Activated effector memory CD4-positive, alpha-beta T cell treated with Interleukin-2 at 50 U/mL for 16 hours (primary cell): ENCODE data around the gene GGCX.

Source experiments
- DNase-seq: peaks from one replicate; pipeline ENCODE4 v3.0.0-alpha.2; 2020

The GGCX gene

GRCh38 chr2:85539361-85540132 is 21.7 kb downstream of the GGCX start:
- peak; percentile 67 for DNase-seq

GRCh38 chr2:85538507-85539360 is 22.6 kb downstream of the GGCX start, which contains the start of gene MAT2A:
TSS of gene MAT2A (plus strand) at chr2:85539168. CDS start at chr2:85539288, 120 bp downstream.
- peak; percentile 85 for DNase-seq

DNA sequence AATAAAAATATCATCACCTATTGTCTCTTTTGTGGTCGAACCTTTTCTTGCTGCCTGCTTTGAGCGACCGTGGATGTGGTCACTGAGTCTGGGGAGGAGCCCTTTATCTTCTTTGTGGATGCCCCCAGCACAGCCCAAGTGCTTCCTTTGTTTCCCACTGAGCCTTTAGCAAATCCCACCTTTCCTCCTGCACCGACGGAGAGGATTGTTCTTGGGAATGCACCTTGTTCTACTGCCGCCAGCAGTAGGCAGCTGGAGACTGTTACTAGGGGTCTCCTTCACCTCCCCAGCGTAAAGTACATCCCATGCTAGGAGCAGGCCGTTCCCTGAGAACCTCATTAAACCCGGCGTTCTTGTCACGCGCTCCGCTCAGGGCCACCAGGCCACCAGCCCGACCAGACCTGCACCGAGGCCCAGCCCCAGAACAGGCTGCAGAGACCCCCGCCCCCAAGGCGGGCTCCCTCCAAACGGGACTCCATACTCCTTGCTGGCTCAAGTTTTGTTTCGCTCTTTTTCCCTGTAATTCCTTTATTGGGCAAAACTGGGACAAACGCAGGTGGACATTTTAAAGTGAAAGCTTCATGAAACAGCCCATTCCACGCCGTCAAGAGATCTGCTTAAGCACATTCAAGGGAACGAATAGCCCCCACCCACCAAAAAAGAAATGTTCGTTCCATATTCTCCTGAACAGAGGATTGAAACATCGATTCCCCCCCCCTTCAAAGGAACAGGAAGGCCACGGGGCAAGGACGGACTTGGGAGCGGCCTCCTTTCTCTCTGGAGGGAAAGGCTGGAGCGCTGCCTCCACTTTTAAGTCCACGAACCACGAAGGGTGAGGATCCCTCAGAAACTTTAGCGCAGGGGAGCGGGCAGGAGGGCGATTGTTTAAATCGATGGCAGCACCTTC is 23.4 kb downstream of the GGCX start:
- DNase-seq = peak; percentile 25

DNA sequence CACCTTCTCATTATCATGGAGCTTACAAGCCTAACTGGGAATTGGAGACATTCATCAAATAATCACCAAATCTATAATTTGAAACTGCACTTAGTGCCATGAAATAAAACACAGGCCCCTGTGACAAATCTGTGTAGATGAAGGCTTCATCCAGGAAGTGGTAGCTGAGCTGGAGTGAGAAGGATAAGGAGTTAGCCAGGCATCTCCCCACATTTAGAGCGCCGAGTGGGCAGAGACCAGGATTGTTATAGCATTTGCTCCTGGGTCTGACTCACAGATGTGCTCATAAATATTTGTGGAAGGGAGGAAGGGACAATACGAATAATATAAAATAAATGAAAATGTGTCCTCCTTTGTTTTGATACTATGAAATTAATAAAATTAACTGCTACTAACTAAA is 24.8 kb downstream of the GGCX start:
- DNase-seq = no peak

DNA sequence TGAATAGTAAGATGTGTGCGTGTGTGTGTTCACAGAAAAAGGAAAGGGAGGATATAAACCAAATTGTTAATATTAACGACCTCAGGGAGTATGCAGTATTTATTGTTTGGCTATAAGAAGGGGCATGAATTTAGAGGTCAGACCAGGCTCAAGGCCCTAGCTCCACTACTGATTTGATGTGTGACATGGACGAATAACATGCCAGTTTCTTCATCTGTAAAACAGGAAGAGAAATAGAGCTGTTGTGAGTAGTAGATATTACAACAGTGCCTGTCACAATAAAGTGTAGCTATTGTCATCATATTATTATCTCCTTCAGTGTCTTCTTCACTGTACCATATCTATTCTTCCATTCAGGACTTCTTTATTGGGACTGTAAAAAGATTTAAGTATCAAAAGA is 26.4 kb downstream of the GGCX start:
- DNase-seq = no peak

DNA sequence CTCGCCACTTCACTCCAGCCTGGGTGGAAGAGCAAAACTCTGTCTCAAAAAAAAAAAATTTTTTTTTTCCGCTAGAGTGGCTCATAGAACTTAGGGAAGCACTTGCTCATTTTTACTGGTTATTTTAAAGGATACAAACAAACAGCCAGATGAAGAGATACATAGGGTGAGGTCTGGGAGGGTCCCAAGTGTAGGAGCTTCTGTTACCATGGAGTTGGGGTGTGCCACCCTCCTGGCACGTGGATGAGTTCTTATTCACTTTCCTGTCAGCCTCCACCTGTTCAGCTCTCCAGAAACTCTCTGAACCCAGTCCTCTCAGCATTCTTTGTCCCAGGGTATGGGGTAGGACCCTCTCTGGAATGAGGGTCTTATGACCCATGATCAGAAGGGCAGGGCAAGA is 27.2 kb downstream of the GGCX start:
- no peak for DNase-seq

GRCh38 chr2:85531589-85531988 is 29.7 kb downstream of the GGCX start:
- no peak for DNase-seq

- no peak for DNase-seq
Observed at GRCh38 chr2:85529809-85530208, 31.5 kb downstream of the GGCX start.

DNA sequence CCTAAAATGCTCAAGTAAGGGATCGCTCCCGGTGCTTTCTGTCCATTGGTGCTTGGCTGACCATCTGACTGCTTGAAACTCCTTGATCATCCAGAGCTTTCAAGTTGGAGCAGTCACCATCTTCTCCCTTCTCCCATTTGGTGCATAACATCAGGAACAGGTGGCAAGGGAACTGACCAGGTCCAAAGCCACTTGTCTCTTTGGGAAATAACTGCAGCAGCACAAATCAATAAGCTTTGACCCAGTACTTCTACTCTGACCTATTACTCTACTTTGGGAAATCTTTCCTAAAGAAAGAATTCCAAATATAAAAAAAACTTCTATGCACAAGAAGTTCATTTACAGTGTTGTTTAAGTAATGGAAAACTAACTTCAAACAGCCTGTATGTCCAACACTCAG is 32.9 kb downstream of the GGCX start:
- DNase-seq = no peak

- no peak for DNase-seq
Observed at GRCh38 chr2:85527787-85528186, 33.5 kb downstream of the GGCX start.

- DNase-seq = no peak
Observed at GRCh38 chr2:85525567-85525966, 35.7 kb downstream of the GGCX start.

- no peak for DNase-seq
Observed at GRCh38 chr2:85525029-85525428, 36.3 kb downstream of the GGCX start.

- DNase-seq = no peak
Observed at GRCh38 chr2:85524336-85524908, 36.9 kb downstream of the GGCX start.

DNA sequence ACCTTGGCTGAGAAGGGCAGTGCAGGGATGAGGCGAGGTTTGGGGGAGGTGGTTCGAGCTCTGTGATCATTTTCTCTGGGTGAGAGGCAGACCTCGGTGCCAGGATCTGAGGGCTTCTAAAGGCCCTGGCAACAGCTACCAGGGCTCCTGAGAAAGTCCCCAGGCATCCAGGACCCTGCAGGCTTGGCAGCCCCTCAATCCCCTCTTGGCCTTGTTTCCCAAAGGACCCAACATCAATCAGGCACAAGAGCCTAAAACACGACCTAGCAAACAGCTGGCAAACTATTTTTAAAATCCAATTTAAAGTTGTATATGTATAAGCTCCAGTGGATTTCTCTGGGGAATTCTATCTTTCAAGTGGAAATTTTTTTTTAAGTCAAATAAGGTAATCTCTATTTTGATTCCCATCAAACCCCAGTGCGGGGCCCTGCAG is 37.4 kb downstream of the GGCX start:
- no peak for DNase-seq

GRCh38 chr2:85523062-85523902 is 38.0 kb downstream of the GGCX start:
- no peak for DNase-seq

- no peak for DNase-seq
Observed at GRCh38 chr2:85522090-85522647, 39.1 kb downstream of the GGCX start.

DNA sequence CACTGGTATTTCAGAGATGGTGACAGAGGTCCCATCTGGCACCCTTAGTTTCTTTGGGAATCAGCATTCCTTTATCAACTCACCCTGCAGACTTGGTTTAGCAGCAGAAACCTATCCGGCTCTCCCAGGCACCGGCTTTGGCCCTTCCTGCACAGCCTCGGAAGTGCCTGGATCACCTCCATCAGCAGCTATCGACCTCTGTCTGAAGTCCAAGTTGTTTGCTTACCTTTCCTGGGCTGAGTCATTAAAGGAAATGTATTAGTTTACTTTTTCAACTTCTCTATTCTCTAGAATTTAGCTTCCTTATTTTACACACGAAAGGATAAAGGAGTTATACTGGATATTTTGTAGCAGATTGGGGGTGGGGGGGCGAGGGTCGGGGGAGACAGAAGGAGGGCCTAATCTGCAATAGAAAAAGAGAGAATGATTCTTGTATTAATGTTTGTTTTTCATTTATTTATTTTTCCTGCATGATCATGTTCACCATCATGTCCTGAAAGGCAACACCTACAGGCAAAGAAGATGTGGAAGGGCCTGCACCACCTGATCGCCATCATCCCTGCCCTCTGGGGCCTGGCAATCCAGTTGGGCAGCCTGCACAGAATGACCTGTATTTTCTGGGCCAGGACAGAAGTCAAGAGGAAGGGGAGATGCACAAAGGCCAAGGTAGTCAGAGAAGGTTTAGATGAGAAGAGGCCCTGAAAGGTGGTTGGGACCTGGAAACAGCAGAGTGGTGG is 44.5 kb downstream of the GGCX start:
- no peak for DNase-seq

DNA sequence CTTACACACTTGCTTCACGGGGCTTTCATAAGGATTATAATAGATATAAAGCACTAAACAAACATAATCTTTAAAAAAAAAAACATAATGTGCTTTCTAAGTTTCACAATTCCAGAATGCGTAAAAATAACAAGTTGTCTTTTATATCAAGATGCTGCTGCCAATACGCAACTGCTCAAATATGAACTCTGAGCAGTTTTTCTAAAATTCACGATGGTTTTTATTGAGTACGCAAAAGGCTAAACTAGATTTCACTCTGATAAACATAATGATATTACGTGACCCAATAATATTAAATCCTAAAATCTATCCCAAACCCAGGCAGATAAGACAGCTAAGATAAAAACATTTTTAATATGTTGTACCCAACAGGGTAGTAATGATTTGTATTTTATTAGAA is 47.0 kb downstream of the GGCX start:
- DNase-seq = no peak

- DNase-seq = no peak
Observed at GRCh38 chr2:85511008-85511811, 50.1 kb downstream of the GGCX start.

- DNase-seq = no peak
Observed at GRCh38 chr2:85506768-85507181, 54.5 kb downstream of the GGCX start.
